Esophagus mucosa (tissue), 1 donor: Measurements from ENCODE around the gene CEBPZOS. TPM values are rescaled to one million over a fixed set of nuclear protein-coding genes. Genes with fewer than 3 reads are reported as not detected.

Experiments used
- ATAC-seq: fragments of 200-7000 bp; cut with Tn5 transposase; one replicate; pipeline ENCODE4 v1.9.1; 2020
- total RNA-seq: library from RNA; stranded (reverse); gene quantifications from one replicate; pipeline ENCODE4 v1.2.4, GENCODE V29; 2023
- donor health status: DM: yes; HTN: yes; CAD: no.

Gene CEBPZOS
- total RNA-seq, result 23.6 TPM

GRCh38 chr2:37196320-37197195, at the start of gene CEBPZOS:
CEBPZOS (plus strand) TSS chr2:37196496; CDS start chr2:37199705, 3,209 bp downstream.
- ATAC-seq, result peak; percentile 86

GRCh38 chr2:37148325-37148724, 48.0 kb upstream of the CEBPZOS start:
- no peak for ATAC-seq

GRCh38 chr2:37149626-37150322, 46.5 kb upstream of the CEBPZOS start:
- peak; percentile 39 for ATAC-seq

- ATAC-seq, result no peak
These were observed 43.1 kb upstream of the CEBPZOS start for GRCh38 chr2:37153224-37153623.

GRCh38 chr2:37154785-37155184, 41.5 kb upstream of the CEBPZOS start:
- no peak for ATAC-seq

GRCh38 chr2:37156071-37156856, 40.0 kb upstream of the CEBPZOS start:
- peak; percentile 24 for ATAC-seq

- ATAC-seq, result peak; percentile 81
These were observed 39.2 kb upstream of the CEBPZOS start, which contains the start of gene EIF2AK2 for GRCh38 chr2:37156857-37157714. EIF2AK2 (minus strand) TSS chr2:37156980; CDS start chr2:37147806, 9,174 bp downstream.

GRCh38 chr2:37164757-37165156, 31.5 kb upstream of the CEBPZOS start:
- ATAC-seq, result no peak

GRCh38 chr2:37167636-37168180, 28.6 kb upstream of the CEBPZOS start:
- ATAC-seq, result no peak

- peak; percentile 63 for ATAC-seq
These were observed 27.9 kb upstream of the CEBPZOS start for GRCh38 chr2:37168217-37168981.

GRCh38 chr2:37171624-37171950, 24.7 kb upstream of the CEBPZOS start:
- no peak for ATAC-seq

- ATAC-seq, result no peak
These were observed 22.6 kb upstream of the CEBPZOS start for GRCh38 chr2:37173741-37174140.

- no peak for ATAC-seq
These were observed 16.2 kb upstream of the CEBPZOS start for GRCh38 chr2:37180006-37180639.

- ATAC-seq, result no peak
These were observed 15.7 kb upstream of the CEBPZOS start for GRCh38 chr2:37180640-37181039.

GRCh38 chr2:37181726-37182684, 14.3 kb upstream of the CEBPZOS start:
- ATAC-seq, result no peak

GRCh38 chr2:37188570-37188969, 7.7 kb upstream of the CEBPZOS start, which contains the start of gene SULT6B1:
SULT6B1 (minus strand) TSS chr2:37188670; CDS start chr2:37188640, 30 bp downstream.
- no peak for ATAC-seq

- peak; percentile 98 for ATAC-seq
These were observed 6.7 kb upstream of the CEBPZOS start for GRCh38 chr2:37189452-37190153.

GRCh38 chr2:37190290-37190689, 6.0 kb upstream of the CEBPZOS start:
- no peak for ATAC-seq
